Retinal pigment epithelial cell (primary cell): ENCODE results near the gene PDC.
"Not testable (repeated sequence)": the region's sequence is repeated elsewhere in the genome, so short reads cannot be mapped to it uniquely, and the experiment has no call there.

Experiments used
- DNase-seq: peaks from one replicate; pipeline ENCODE4 v3.0.0-alpha.2; 2010; ENCODE audit warnings: low read depth
- H3K4me3 ChIP-seq: 2 replicates; pipeline ENCODE4 v1.5.1; 2011; ENCODE audit warnings: mild to moderate bottlenecking, low read length, control low read depth, moderate library complexity
- TF ChIP-seq, protein P1 (sequence below): conservative IDR thresholded peaks from 2 replicates; pipeline ENCODE4 v1.5.1; 2011; ENCODE audit warnings: low read depth, low read length, control low read depth, inconsistent platforms

PDC gene

DNA sequence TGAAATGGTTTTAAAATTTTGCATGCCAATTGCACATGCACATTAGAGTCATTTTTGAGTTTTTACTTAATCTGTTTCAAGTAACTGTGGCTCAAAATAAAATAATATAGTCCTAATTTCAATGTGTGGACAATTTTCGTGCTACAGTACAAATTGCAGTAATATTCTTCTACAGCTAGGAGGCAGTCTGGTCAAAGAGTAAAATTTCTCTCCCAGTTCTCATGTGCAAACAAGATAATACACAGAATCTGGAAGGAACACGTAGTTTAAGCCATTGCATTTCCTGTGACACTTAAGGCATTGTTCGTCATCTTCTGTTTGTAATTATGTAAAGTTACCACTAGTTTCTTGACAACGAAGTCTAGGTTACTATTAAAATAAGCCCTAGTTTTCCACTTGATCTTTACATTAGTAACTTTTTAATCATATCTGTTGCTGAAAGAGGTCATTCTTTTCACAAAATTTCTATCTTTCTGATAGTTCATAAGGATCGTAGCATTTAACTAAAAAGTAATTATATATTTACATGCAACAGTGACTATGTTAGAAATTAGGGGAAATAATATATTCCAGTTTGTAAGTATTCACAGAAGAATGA, 56.4 kb downstream of the PDC start:
- TF ChIP-seq, protein P1, sequence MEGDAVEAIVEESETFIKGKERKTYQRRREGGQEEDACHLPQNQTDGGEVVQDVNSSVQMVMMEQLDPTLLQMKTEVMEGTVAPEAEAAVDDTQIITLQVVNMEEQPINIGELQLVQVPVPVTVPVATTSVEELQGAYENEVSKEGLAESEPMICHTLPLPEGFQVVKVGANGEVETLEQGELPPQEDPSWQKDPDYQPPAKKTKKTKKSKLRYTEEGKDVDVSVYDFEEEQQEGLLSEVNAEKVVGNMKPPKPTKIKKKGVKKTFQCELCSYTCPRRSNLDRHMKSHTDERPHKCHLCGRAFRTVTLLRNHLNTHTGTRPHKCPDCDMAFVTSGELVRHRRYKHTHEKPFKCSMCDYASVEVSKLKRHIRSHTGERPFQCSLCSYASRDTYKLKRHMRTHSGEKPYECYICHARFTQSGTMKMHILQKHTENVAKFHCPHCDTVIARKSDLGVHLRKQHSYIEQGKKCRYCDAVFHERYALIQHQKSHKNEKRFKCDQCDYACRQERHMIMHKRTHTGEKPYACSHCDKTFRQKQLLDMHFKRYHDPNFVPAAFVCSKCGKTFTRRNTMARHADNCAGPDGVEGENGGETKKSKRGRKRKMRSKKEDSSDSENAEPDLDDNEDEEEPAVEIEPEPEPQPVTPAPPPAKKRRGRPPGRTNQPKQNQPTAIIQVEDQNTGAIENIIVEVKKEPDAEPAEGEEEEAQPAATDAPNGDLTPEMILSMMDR = peak; percentile 74
- H3K4me3 ChIP-seq = no peak overlapping the region
- no peak for DNase-seq

DNA sequence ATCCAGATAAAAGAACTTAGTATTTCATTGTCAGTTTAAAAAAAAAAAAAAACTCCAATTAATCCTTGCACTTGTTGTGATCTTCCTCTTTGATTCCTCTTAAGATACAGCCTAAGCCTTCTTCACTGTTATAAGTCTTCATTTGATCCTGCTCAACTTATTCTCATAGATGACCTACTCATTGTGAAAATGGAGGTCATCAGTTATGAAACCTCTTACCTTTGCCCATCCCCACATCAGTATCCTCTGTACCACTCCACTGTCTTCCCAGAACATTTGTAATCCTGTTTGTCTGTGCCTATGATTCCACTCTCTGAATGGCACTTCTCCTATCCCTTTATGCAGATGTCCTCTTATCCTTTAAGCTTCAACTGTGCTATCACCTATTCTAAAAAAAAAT, 57.3 kb downstream of the PDC start:
- DNase-seq = no peak
- TF ChIP-seq, protein P1 = no peak
- H3K4me3 ChIP-seq = no peak overlapping the region

DNA sequence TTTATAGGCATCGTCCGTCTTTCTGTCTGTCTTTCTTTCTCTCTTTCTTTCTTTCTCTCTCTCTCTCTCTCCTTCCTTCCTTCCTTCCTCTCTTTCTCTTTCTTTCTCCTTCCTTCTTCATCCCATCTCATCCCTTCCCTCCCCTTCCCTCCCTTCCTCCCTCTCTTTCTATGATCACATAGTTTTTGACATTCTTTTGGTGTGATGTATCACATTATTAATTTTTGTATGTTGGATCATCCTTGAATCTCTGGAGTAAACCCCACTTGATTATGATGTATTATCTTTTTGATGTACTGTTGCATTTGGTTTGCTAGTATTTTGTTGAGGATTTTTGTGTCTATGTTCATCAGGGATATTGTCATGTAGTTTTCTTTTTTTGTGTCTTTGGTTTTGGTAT, 59.5 kb downstream of the PDC start:
- not testable (repeated sequence) for DNase-seq, H3K4me3 ChIP-seq
